GM12891 (cell line): ENCODE measurements around the gene SRRM4.
A peak's percentile ranks its signal among the peaks of the same experiment; 100 is the strongest.

Experiments used
- DNase-seq: peaks from one replicate; pipeline ENCODE4 v3.0.0; 2011; ENCODE audit warnings: low spot score; ENCODE audit not compliant: insufficient read length
- FAIRE-seq: peaks from 2 replicates; lab custom pipeline; 2011; peaks lifted over from hg19 to GRCh38; lab: Jason Lieb, UNC
- PAX5 ChIP-seq: IDR thresholded peaks from 2 replicates; pipeline ENCODE4 v1.6.1; 2011; ENCODE audit warnings: low read length, moderate library complexity, mild to moderate bottlenecking; ENCODE audit not compliant: insufficient read depth, severe bottlenecking
- POLR2A ChIP-seq: IDR thresholded peaks from 2 replicates; pipeline ENCODE4 v1.6.1; 2011; ENCODE audit warnings: low read depth, low read length, control low read depth
- POLR2AphosphoS5 ChIP-seq: IDR thresholded peaks from 2 replicates; pipeline ENCODE4 v1.6.1; 2011; ENCODE audit warnings: low read depth, low read length, control low read depth
- POU2F2 ChIP-seq: IDR thresholded peaks from 2 replicates; pipeline ENCODE4 v1.6.1; 2011; ENCODE audit warnings: low read depth, mild to moderate bottlenecking, control low read depth, low read length, moderate library complexity
- SPI1 ChIP-seq: IDR thresholded peaks from 2 replicates; pipeline ENCODE4 v1.6.1; 2011; ENCODE audit warnings: low read depth, low read length, control low read depth
- TAF1 ChIP-seq: IDR thresholded peaks from 2 replicates; pipeline ENCODE4 v1.6.1; 2011; ENCODE audit warnings: low read depth, low read length, control low read depth

Gene SRRM4

GRCh38 chr12:118979763-118980406 lies 1.5 kb upstream of the SRRM4 start:
- DNase-seq = peak; percentile 53
- no peak for FAIRE-seq
- no peak for TF ChIP-seq POLR2AphosphoS5
- TF ChIP-seq SPI1 = no peak
- no peak for TF ChIP-seq PAX5
- no peak for TF ChIP-seq POU2F2
- no peak for TF ChIP-seq POLR2A
- TF ChIP-seq TAF1 = no peak

DNA sequence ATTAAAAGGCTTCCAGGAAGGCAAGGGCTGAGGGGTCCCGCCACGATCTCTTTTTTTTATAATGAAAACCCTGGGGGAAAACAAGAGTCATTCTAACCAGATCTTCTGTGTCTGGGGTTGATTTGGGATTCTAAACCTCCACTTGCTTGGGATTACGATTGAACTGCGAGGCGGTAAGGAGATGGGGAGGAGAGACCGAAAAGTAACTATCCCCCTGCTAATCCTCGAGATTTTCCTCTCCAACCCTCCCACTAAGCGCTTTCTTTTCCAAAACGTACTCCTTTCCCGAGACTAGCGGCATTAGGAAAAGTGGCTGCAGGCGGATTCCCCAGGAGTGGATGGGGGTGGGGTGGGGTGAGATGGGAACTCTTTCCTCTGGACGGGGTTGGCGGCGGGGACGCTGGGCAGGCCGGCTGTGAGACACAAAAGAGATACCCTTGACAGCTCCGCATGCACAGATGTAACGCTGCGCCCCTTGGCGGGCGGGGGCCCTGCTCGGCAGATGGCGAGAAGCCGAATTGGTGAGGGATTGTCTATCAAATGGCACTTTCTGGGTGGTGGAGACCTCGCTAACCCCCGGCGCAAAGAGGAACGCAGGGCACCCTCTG lies 830 bp upstream of the SRRM4 start:
- no peak for DNase-seq
- FAIRE-seq = no peak
- TF ChIP-seq SPI1 = no peak
- TF ChIP-seq POLR2A = no peak
- no peak for TF ChIP-seq TAF1
- TF ChIP-seq PAX5 = no peak
- no peak for TF ChIP-seq POU2F2
- no peak for TF ChIP-seq POLR2AphosphoS5

DNA sequence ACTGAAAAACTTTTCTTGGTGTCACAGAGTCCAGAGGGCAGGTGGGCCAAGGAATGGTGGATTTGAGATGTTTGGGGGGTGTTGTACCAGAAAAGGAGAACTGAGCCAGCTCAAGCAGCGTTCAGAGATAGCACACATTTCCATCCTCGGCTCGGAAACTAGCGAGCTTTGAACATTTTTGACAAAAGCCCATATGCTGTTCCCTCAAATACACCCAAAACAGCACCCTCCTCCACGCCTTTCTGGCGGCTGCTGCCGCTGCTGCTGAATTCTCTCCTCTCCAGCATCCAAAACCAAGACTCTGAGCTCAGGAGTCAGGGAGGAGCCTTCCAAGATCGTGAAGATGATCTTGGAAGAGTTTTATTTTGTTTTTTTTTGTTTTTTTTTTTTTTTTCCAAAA lies 961 bp downstream of the SRRM4 start:
- DNase-seq (no peak), FAIRE-seq (no peak)
- TF ChIP-seq SPI1 (no peak), POLR2A (no peak), POU2F2 (no peak)

- TF ChIP-seq POU2F2 = no peak
- TF ChIP-seq PAX5 = no peak
- no peak for TF ChIP-seq TAF1
- no peak for FAIRE-seq
- no peak for DNase-seq
Measured at GRCh38 chr12:118982984-118983761, 1.8 kb downstream of the SRRM4 start.

GRCh38 chr12:118984161-118984943 lies 3.0 kb downstream of the SRRM4 start:
- TF ChIP-seq POLR2A = no peak
- TF ChIP-seq TAF1 = no peak
- no peak for TF ChIP-seq POU2F2
- no peak for TF ChIP-seq SPI1
- no peak for TF ChIP-seq POLR2AphosphoS5
- no peak for TF ChIP-seq PAX5
- FAIRE-seq (no peak), DNase-seq (no peak)

DNA sequence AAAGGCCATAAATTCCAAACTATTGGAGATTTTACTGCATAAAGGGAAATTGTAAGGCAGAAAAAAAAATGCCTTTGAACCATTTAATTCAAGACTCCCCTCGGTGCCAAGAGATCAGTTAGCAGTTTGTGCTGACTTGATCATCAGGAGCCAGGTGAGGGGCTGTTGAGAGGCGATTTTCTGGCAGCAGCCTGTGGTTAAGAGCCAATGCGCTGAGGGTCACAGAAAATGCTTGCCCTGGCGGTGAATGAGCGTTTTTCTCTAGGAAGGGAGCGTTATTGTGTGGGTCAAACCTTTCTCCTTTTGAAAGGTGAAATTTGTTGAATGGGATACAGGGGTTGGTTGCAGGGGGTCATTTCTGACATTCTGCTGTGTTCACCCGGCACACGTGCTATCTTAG lies 4.7 kb downstream of the SRRM4 start:
- TF ChIP-seq POLR2AphosphoS5 (no peak), POLR2A (no peak), SPI1 (no peak), TAF1 (no peak), POU2F2 (no peak)
- no peak for FAIRE-seq
- DNase-seq = no peak

GRCh38 chr12:118999107-118999506 lies 17.8 kb downstream of the SRRM4 start:
- TF ChIP-seq POLR2AphosphoS5 (no peak), PAX5 (no peak), POLR2A (no peak), SPI1 (no peak), TAF1 (no peak), POU2F2 (no peak)
- no peak for FAIRE-seq

DNA sequence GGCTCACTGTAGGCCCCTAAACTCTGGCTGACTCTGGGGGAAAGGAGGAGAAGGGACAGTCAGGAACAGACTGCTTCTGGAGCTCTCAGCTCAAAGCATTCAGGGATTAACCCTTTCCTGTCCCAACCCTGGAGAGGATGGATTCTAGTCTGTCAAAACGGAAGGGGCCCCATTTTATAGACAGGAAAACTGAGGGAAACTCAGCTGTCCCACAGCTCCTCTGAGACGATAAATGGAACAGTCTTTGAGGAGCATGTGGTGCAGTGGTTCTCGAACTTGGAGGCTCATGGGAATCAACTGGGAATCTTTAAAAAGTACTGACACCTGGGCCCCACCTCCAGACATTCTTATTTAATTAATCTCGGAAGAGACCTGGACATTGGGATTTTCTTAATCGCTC lies 23.7 kb downstream of the SRRM4 start:
- TF ChIP-seq SPI1 (no peak), TAF1 (no peak), POLR2AphosphoS5 (no peak), POLR2A (no peak), POU2F2 (no peak), PAX5 (no peak)
- FAIRE-seq (no peak), DNase-seq (no peak)

More at GRCh38 chr12:118999107-118999506, 17.8 kb downstream of the SRRM4 start:
- DNase-seq = no peak

DNA sequence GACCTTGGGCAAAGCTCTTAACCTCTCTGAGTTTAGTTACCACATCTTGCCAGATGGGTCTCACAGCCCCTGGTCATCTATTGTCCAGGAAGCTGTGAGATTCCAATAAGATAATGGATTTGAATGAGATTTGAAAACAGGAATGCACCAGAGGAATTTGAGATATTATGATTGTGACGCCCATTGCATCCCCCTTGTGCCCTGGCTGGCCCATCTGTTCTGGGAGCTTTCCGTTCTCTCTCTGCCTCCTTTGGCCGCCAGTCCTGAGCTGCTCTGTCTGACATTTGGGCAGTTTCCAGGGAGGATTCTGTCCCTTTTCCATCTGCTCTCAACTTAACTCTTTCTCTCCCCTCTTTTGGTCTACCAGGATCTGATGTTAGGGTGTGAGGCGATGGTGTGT lies 24.6 kb downstream of the SRRM4 start:
- TF ChIP-seq POLR2AphosphoS5 (no peak), TAF1 (no peak), PAX5 (no peak), POU2F2 (no peak), POLR2A (no peak), SPI1 (no peak)
- DNase-seq (no peak), FAIRE-seq (no peak)
